Measurements from ENCODE around the gene ANGEL1. TPM values are rescaled to one million over a fixed set of nuclear protein-coding genes. Genes with fewer than 3 reads are reported as not detected.

The ANGEL1 gene
- total and polyA plus RNA-seq, 2 experiments from 2014 or later, result 5.3 to 31.6 TPM

DNA sequence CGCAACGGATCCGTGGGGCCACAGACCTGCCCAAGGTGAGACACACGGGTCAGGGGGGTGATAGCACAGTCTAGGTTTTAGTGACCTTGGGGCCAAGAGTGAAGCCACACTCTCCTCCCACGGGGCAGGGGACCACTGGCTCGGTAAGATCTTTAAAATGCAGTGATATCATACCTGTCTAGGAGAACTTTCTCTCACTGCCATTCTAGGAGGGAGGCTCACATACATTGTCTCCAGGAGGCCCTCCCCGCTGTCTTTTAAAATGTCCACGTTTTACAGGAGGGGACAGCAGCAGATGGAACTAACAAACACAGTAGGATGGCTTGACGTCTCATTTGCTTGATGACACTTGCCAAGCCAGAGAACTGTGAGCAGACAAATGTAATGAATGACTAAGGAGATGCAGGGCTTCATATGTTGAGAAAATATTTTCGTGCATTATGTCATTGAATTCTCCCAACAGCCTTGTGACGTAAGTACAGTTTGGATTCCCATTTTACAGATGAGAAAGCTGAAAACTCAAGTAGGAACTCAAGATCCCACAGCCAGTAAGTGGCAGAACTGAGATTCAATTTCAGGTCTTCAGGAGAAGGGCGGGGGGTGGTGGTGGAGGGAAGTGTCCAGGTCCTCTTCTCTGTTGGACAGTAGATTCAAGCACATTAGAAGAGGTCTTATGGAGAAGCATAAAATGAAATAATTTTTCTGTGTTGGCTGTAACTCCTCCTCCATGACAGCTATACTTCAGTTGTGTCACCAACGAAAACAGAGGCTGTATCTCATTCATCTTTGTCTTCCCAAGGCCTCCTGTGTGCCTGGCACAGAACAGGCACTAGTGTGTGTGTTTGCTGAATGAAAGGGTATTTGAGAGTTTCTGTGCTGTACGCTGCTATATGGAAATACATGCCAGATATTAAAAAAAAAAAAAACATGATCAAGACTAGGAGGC is 49.3 kb downstream of the ANGEL1 start:
- no peak overlapping the region for H3K27ac ChIP-seq (ENCODE audit: low read depth)
- peaks cover 24% of the 10 kb centered on the region for H3K4me1 ChIP-seq (ENCODE audit: insufficient read depth)
- peak overlapping the region; percentile 80; the same call in 2 of the 3 replicates for H3K4me3 Mint-ChIP-seq
- ATAC-seq (no peak), DNase-seq (ENCODE audit: low spot score) (no peak)
- H3K27me3 Mint-ChIP-seq (ENCODE audit: insufficient read depth, low read depth, poor library complexity), result peaks cover 43% of the 10 kb centered on the region
- peaks cover 26% of the 10 kb centered on the region for H3K4me1 Mint-ChIP-seq
- H3K79me2 ChIP-seq (replicated peaks; ENCODE audit: insufficient read depth), result no peaks in the 10 kb centered on the region
- no peaks in the 10 kb centered on the region for H3K9me3 Mint-ChIP-seq
- H3K36me3 ChIP-seq (ENCODE audit: insufficient read depth), result no peaks in the 10 kb centered on the region
- no peak for TF ChIP-seq STAT1 (IDR thresholded peaks at IDR 0.05; ENCODE audit: unreplicated experiment)
- TF ChIP-seq EZH2phosphoT487 (IDR thresholded peaks at IDR 0.05; ENCODE audit: unreplicated experiment), result no peak
- TF ChIP-seq, protein P1, sequence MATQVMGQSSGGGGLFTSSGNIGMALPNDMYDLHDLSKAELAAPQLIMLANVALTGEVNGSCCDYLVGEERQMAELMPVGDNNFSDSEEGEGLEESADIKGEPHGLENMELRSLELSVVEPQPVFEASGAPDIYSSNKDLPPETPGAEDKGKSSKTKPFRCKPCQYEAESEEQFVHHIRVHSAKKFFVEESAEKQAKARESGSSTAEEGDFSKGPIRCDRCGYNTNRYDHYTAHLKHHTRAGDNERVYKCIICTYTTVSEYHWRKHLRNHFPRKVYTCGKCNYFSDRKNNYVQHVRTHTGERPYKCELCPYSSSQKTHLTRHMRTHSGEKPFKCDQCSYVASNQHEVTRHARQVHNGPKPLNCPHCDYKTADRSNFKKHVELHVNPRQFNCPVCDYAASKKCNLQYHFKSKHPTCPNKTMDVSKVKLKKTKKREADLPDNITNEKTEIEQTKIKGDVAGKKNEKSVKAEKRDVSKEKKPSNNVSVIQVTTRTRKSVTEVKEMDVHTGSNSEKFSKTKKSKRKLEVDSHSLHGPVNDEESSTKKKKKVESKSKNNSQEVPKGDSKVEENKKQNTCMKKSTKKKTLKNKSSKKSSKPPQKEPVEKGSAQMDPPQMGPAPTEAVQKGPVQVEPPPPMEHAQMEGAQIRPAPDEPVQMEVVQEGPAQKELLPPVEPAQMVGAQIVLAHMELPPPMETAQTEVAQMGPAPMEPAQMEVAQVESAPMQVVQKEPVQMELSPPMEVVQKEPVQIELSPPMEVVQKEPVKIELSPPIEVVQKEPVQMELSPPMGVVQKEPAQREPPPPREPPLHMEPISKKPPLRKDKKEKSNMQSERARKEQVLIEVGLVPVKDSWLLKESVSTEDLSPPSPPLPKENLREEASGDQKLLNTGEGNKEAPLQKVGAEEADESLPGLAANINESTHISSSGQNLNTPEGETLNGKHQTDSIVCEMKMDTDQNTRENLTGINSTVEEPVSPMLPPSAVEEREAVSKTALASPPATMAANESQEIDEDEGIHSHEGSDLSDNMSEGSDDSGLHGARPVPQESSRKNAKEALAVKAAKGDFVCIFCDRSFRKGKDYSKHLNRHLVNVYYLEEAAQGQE (IDR thresholded peaks at IDR 0.05; ENCODE audit: unreplicated experiment), result no peak
- no peak for TF ChIP-seq EZH2 (IDR thresholded peaks at IDR 0.05; ENCODE audit: low read depth, unreplicated experiment)
- TF ChIP-seq JUNB (IDR thresholded peaks at IDR 0.05; ENCODE audit: unreplicated experiment), result no peak
- TF ChIP-seq, protein P2, sequence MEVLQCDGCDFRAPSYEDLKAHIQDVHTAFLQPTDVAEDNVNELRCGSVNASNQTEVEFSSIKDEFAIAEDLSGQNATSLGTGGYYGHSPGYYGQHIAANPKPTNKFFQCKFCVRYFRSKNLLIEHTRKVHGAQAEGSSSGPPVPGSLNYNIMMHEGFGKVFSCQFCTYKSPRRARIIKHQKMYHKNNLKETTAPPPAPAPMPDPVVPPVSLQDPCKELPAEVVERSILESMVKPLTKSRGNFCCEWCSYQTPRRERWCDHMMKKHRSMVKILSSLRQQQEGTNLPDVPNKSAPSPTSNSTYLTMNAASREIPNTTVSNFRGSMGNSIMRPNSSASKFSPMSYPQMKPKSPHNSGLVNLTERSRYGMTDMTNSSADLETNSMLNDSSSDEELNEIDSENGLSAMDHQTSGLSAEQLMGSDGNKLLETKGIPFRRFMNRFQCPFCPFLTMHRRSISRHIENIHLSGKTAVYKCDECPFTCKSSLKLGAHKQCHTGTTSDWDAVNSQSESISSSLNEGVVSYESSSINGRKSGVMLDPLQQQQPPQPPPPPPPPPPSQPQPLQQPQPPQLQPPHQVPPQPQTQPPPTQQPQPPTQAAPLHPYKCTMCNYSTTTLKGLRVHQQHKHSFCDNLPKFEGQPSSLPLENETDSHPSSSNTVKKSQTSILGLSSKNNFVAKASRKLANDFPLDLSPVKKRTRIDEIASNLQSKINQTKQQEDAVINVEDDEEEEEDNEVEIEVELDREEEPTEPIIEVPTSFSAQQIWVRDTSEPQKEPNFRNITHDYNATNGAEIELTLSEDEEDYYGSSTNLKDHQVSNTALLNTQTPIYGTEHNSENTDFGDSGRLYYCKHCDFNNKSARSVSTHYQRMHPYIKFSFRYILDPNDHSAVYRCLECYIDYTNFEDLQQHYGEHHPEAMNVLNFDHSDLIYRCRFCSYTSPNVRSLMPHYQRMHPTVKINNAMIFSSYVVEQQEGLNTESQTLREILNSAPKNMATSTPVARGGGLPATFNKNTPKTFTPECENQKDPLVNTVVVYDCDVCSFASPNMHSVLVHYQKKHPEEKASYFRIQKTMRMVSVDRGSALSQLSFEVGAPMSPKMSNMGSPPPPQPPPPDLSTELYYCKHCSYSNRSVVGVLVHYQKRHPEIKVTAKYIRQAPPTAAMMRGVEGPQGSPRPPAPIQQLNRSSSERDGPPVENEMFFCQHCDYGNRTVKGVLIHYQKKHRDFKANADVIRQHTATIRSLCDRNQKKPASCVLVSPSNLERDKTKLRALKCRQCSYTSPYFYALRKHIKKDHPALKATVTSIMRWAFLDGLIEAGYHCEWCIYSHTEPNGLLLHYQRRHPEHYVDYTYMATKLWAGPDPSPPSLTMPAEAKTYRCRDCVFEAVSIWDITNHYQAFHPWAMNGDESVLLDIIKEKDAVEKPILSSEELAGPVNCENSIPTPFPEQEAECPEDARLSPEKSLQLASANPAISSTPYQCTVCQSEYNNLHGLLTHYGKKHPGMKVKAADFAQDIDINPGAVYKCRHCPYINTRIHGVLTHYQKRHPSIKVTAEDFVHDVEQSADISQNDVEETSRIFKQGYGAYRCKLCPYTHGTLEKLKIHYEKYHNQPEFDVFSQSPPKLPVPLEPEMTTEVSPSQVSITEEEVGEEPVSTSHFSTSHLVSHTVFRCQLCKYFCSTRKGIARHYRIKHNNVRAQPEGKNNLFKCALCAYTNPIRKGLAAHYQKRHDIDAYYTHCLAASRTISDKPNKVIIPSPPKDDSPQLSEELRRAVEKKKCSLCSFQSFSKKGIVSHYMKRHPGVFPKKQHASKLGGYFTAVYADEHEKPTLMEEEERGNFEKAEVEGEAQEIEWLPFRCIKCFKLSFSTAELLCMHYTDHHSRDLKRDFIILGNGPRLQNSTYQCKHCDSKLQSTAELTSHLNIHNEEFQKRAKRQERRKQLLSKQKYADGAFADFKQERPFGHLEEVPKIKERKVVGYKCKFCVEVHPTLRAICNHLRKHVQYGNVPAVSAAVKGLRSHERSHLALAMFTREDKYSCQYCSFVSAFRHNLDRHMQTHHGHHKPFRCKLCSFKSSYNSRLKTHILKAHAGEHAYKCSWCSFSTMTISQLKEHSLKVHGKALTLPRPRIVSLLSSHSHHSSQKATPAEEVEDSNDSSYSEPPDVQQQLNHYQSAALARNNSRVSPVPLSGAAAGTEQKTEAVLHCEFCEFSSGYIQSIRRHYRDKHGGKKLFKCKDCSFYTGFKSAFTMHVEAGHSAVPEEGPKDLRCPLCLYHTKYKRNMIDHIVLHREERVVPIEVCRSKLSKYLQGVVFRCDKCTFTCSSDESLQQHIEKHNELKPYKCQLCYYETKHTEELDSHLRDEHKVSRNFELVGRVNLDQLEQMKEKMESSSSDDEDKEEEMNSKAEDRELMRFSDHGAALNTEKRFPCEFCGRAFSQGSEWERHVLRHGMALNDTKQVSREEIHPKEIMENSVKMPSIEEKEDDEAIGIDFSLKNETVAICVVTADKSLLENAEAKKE (CRISPR knock-in tag; IDR thresholded peaks at IDR 0.05), result no peak
- TF ChIP-seq ZNF114 (CRISPR knock-in tag; IDR thresholded peaks at IDR 0.05), result no peak
- no peak for TF ChIP-seq CREB1 (CRISPR knock-in tag; IDR thresholded peaks at IDR 0.05; ENCODE audit: low read depth)
- no peak for TF ChIP-seq POLR2AphosphoS5 (IDR thresholded peaks at IDR 0.05; ENCODE audit: low read depth)
- TF ChIP-seq ZNF331 (CRISPR knock-in tag; IDR thresholded peaks at IDR 0.05; ENCODE audit: low read depth), result no peak
- TF ChIP-seq NANOG (IDR thresholded peaks at IDR 0.05; ENCODE audit: borderline replicate concordance), result no peak
- TF ChIP-seq, protein P3, sequence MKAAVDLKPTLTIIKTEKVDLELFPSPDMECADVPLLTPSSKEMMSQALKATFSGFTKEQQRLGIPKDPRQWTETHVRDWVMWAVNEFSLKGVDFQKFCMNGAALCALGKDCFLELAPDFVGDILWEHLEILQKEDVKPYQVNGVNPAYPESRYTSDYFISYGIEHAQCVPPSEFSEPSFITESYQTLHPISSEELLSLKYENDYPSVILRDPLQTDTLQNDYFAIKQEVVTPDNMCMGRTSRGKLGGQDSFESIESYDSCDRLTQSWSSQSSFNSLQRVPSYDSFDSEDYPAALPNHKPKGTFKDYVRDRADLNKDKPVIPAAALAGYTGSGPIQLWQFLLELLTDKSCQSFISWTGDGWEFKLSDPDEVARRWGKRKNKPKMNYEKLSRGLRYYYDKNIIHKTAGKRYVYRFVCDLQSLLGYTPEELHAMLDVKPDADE (IDR thresholded peaks at IDR 0.05), result no peak
- TF ChIP-seq, protein P4, sequence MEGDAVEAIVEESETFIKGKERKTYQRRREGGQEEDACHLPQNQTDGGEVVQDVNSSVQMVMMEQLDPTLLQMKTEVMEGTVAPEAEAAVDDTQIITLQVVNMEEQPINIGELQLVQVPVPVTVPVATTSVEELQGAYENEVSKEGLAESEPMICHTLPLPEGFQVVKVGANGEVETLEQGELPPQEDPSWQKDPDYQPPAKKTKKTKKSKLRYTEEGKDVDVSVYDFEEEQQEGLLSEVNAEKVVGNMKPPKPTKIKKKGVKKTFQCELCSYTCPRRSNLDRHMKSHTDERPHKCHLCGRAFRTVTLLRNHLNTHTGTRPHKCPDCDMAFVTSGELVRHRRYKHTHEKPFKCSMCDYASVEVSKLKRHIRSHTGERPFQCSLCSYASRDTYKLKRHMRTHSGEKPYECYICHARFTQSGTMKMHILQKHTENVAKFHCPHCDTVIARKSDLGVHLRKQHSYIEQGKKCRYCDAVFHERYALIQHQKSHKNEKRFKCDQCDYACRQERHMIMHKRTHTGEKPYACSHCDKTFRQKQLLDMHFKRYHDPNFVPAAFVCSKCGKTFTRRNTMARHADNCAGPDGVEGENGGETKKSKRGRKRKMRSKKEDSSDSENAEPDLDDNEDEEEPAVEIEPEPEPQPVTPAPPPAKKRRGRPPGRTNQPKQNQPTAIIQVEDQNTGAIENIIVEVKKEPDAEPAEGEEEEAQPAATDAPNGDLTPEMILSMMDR (conservative IDR thresholded peaks at IDR 0.05; ENCODE audit: low read depth in 2 of 2), result no peak
- H3K27me3 ChIP-seq (ENCODE audit: insufficient read depth), result peaks cover 70% of the 10 kb centered on the region
- H3F3A ChIP-seq (replicated peaks; ENCODE audit: low read depth), result no peaks in the 10 kb centered on the region
- H2AFZ ChIP-seq, result no peak overlapping the region
- no peaks in the 10 kb centered on the region for H3K36me3 Mint-ChIP-seq (ENCODE audit: low read depth)
- peak overlapping the region; percentile 86; the same call in 1 of the 2 replicates for H3K4me3 ChIP-seq
- no peak overlapping the region for H3K4me2 ChIP-seq
- no peaks in the 10 kb centered on the region for H4K20me1 ChIP-seq (replicated peaks; ENCODE audit: insufficient read depth)
- no peak overlapping the region for H3K27ac Mint-ChIP-seq
- H3K9me2 ChIP-seq (ENCODE audit: insufficient read depth), result no peaks in the 10 kb centered on the region
